Measurements from ENCODE around the gene MAFB.

DNA sequence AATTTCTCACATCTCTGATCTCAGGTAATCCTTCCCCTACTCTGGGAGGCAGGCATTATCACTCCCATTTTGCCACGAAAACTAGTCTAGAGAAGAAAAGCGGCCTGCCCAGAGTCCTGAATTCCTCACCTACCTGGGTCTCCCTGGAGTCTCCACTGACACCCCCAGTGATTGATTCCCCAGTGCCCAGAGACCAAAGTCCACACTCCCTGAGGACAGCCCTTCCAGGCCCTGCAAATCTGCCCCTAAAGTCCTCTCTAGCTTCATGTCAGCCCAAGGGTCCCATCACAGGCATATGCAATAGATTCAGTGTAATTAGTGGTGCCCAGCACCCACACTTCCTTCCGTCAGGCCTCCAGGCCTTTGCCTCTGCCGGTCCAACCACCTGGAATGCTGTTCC, 47.2 kb downstream of the MAFB start:
- TF ChIP-seq POLR2A (IDR thresholded peaks at IDR 0.05) (no peak), POLR2AphosphoS5 (IDR thresholded peaks at IDR 0.05) (no peak), EP300 (IDR thresholded peaks at IDR 0.05) (no peak)
- TF ChIP-seq, protein P1, sequence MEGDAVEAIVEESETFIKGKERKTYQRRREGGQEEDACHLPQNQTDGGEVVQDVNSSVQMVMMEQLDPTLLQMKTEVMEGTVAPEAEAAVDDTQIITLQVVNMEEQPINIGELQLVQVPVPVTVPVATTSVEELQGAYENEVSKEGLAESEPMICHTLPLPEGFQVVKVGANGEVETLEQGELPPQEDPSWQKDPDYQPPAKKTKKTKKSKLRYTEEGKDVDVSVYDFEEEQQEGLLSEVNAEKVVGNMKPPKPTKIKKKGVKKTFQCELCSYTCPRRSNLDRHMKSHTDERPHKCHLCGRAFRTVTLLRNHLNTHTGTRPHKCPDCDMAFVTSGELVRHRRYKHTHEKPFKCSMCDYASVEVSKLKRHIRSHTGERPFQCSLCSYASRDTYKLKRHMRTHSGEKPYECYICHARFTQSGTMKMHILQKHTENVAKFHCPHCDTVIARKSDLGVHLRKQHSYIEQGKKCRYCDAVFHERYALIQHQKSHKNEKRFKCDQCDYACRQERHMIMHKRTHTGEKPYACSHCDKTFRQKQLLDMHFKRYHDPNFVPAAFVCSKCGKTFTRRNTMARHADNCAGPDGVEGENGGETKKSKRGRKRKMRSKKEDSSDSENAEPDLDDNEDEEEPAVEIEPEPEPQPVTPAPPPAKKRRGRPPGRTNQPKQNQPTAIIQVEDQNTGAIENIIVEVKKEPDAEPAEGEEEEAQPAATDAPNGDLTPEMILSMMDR (IDR thresholded peaks at IDR 0.05): no peak
